T-helper 2 cell (primary cell): ENCODE data around the gene NAGA.
"Not testable (repeated sequence)": the region's sequence is repeated elsewhere in the genome, so short reads cannot be mapped to it uniquely, and the experiment has no call there.

Experiments
- DNase-seq, 5 experiments: peaks; one replicate each; pipeline versions ENCODE4 v3.0.0 to v3.0.0-alpha.2; 2012 to 2022

The NAGA gene

DNA sequence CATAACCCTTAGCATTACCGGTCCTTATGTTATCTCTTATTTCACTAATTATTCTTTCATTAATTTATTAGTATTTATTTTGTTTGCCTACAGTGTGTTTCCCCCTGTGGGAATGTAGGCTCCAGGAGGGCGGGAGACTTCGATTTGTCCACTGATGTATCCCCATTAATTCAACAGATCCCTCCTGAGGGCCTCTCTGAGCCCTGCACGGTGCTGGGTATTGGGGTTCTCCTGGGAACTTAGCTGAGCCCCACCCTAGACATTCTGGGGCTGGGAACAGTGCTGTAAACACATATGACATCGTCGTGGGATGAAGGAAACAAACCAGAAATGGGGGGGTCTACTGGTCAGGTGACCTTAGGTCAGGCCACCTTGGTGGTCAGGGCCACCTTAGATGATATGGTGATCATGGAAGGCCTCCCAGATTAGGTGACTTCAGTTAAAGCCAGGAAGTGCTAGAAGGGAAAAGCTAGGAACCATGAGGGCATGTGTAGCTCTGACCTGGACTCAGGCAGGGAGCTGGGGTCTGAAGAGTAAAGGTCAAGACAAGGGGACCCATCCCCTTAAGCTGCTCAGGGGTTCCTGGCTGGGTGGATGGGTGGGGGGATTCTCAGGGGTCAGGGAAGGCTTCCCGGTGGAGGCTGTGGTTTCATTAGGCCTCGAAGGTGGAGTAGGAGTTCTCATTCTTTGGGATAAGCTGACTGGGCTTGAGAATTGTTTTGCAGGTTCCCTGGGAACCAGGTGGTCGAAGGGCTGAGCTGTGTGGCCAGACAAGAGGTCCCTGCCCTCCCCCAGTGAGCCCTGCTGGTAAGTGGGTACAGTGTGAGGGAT lies 4.4 kb upstream of the NAGA start:
- DNase-seq, result no peak

GRCh38 chr22:42074132-42074811 lies 3.7 kb upstream of the NAGA start, which contains the start of gene PHETA2:
PHETA2 (plus strand) TSS chr22:42074248; CDS start chr22:42077294, 3,046 bp downstream.
- DNase-seq, result peak; percentile 34 to 71 (median 37)

DNA sequence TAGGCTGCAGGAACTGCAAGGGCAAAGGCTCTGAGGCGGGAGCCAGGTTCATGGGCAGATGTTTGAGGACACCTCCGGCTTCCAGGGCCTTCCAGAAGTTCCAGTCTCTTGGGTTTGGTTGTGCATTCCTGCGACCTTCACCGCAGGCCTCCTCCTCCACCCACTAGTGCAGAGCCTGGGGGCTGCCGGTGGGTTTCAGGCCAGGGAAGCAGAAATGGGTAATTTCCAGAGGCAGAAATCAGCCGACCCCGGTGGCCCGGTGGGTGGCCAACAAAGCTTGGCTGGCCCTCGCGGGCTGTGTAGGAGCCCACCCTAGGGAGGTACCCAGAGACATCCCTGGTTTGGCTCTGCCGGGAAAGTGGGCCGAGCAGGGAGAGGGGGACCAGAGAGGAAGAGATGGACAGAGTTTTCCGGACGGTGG lies 3.0 kb upstream of the NAGA start:
- no peak for DNase-seq

- DNase-seq, result no peak
Observed at GRCh38 chr22:42072606-42073330, 2.2 kb upstream of the NAGA start.

DNA sequence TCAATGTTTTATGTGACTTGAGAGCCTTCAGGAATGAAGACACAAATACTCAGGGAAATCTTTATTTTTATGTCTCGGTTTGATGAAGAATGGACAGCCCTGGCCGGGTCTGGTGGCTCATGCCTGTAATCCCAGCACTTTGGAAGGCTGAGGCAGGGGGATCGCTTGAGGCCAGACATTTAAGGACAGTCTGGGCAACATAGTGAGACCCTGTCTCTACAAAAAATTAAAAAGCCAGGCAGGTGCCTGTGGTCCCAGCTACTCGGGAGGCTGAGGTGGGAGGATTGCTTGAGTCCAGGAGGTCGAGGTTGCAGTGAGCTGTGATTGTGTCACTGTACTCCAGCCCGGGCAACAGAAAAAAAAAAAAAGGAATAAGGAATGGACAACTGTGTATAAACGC lies 896 bp upstream of the NAGA start:
- DNase-seq, result not testable (repeated sequence)

- no peak for DNase-seq
Observed at GRCh38 chr22:42069801-42070516, 653 bp downstream of the NAGA start.

DNA sequence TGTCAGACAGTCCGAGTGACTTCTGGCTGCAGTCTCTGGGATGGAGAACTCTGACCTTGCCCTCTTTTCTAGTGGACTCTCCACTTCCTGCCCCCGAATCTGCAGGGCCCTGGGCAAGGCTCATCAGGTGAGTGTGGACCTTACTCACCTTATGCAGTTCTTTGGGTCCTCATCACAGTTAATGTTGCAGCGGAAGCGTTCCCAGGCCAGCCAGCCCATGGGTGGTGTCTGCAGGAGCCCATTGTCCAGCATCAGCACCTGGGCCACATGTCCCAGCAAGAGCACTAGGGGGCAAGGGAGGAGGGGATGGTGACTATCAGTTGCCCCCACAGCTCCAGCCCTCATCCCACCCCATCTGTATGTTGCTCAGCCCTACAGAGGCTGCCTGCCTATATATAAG lies 2.3 kb downstream of the NAGA start:
- DNase-seq, result no peak

GRCh38 chr22:42067671-42068251 lies 2.9 kb downstream of the NAGA start:
- DNase-seq, result no peak

DNA sequence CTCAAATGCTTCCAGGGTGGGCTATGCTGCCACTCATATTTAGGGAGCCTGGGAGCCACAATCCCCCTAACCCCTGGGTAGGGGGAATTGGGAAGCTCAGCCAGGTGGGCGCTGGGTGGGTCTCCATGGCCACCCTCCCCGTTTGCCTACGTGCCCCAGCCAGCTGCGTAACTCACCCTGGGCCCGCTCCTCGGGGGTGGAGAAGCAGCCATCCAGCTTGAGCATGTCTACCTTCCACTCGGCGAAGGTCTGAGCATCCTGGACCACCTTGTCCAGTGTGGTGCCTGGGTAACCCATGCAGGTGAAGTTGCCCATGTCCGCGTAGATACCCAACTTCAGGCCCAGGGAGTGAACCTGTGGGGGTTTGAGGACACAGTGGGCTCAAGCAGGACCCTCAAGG lies 3.7 kb downstream of the NAGA start:
- no peak for DNase-seq

DNA sequence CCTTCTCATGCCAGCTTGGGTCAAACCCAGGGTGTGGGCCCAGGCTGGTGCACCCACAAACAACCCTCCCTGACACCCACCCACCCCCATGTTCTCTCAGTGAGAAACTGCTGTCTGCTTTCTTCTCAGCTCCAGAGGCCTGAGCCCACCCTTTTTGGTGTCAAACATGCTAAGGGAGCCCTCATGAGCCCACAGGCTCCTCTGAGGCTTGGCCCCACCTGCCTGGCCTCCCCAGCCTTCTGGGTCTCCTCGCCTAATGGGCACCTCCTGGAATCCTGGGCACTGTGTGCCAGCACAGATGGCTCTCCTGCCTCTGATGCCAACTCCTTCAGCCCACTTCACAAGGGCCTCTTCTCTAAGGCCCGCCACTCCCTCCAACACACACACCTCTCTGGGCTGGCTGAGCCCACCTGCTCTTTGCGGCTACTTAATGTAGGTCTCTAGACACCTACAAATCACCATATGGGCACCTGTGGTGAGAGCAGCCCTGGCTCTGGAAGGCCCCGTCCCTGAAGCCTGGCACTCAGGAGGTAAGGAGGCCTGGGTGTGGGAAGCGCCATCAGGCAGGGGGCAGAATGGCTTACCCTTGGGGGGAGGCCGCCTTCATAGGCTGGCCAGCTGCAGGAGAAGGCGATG lies 4.4 kb downstream of the NAGA start:
- DNase-seq, result no peak

DNA sequence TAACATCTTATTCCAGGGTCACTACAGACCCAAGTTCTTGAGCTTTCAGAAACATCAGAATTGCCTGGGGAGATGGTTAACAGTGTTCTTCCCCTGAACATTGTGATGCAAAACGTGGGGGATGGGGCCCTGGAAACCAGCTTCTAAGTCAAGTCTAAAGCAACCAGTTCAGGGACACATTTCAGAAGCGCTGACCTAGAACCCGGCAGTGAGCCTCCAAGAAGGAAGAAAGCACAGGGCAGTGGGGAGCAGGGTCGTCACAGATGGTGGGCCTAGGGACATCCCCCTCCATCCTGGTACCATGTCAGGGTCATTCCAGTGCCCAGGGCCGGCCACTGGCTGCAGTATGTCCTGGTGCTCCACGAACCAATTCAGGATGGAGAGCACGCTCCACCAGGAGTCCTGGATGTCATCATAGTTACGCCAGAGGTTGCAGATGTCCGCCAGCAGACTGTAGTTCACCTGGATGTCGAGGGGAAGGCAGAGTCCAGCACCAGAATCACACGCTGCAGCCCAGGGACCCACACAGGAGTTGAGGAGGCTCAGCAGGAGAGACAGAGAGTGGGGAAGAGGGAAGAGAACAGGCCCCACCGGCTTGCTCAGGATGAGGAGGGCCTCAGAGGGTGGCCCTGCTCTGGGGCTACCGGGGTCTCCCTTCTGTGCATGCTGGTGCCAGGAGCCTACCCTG lies 5.0 kb downstream of the NAGA start:
- DNase-seq, result no peak

DNA sequence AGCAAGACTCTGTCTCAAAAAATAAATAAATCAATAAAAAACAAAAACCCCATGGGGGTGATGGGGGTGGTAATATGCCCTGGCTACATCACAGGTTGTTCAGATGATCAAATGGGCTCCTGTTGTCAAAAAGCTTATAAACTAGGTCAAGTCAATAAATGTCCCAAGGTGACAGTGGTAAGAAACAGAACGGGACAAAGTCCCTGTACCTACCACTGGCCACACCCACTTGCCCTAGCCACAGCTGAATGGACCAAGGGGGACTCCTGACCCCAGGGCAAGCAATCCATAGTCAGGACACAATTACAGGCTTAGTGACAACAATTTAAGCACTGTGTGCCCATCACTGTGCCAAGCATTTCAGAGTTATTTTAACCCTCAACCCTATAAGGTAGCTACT lies 6.0 kb downstream of the NAGA start:
- no peak for DNase-seq

DNA sequence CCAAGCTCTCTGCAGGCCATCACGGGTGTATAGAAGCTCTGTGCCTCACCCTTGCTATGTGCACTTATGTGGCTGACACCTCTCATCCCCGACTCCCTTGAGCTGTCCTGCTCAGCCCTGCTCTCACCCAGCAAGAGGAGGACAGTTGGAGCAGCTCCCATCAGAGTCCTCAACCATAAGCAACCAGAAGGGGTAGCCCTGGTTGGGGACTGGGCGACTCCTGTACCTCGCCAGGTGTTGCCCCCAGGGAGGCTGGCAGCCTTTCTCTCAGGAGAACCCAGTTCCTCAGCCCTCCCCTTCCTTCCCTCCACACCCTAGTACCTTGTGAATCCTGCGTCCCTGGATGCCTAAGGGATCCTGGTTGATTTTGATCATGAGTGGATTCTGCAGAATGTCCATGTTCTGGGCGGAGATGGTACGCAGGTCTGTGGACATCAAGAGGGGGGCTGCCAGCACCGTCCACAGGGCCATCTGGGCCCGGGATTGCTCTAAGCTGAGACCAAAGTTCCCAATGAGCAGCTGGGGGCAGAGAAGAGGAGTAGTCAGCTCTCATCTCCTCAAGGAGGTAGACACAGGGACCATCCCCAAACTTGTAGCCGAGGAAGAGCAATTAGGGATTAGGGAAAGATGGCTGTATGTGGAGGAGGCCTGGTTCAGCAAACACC lies 8.0 kb downstream of the NAGA start:
- no peak for DNase-seq

GRCh38 chr22:42061041-42061440 lies 9.6 kb downstream of the NAGA start:
- DNase-seq, result peak in 1 of 5 experiments; percentile 30

- no peak for DNase-seq
Observed at GRCh38 chr22:42060489-42060888, 10.1 kb downstream of the NAGA start.

- no peak for DNase-seq
Observed at GRCh38 chr22:42056757-42057511, 13.7 kb downstream of the NAGA start.

DNA sequence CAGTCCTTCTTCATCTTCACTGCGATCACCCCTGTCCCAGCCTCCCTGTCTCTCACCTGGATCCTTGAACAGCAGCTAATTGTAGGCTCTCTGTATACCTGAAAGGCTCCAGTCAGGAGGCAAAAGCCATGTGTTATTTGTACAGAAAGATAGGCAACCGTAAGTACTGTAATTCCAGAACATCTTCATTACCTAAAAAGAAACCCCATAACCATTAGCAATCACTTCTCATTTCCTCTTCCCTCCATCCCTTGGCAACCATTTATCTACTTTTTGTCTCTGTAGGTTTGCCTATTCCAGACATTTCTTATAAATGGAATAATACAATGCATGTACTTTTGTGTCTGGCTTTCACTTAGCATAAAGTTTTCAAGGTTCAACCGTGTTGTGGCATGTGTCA lies 17.8 kb downstream of the NAGA start:
- DNase-seq, result no peak

DNA sequence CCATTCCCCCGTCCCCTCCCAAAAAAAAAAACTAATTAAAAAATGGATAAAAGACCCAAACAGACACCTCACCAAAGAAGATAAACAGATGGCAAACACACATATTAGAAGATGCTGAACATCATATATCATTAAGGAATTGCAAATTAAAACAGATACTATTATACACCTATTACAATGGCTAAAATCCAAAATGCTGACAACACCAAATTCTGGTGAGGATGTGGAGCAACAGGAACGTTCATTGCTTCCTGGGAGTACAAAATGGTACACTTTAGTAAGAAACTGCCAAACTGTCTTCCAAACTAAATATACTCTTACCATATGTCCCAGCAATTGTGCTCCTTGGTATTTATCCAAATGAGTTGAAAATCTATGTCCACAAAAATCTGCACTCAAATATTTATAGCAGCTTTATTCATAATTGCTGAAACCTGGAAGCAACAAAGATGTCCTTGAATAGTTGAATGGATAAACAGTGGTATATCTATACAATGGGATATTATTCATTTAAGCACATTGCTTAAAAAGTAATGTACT lies 19.9 kb downstream of the NAGA start:
- DNase-seq, result no peak

DNA sequence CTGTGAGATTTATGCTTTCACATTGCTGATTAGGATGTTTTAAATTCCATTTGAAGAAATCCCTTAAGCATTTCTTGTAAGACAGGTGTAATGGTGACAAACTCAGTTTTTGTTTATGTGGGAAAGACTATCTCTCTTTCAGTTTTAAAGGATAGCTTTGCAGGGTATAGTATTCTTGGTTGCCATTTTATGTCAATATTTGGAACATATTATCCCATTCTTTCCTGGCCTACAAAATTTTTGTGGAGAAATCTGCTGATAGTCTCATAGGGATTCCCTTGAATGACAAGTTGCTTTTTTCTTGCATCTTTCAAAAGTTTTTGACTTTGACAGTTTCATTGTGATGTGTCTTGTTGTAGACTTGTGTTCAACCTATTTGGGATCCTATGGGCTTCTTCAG lies 28.8 kb downstream of the NAGA start:
- no peak for DNase-seq

DNA sequence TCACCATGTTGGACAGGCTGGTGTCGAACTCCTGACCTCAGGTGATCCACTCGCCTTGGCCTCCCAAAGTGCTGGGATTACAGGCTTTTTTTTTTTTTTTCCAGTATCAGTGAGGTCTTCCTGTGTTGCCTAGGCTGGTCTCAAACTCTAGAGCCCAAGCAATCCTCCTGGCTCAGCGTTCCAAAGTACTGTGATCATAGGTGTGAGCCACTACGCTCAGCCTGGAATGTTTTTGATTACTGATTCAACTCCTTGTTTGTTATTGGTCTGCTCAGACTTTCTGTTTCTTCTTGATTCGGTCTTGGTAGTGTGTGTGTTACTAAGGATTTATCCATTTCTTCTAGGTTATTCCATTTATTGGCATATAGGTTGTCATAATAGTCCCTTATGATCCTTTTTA lies 31.3 kb downstream of the NAGA start:
- DNase-seq, result no peak
